ENCODE results near the gene KCNIP1. TPM values are rescaled to one million over a fixed set of nuclear protein-coding genes. Genes with fewer than 3 reads are reported as not detected.

Gene KCNIP1
- total and polyA plus RNA-seq, 4 donors = 0.13 to 1.8 (median 0.72) TPM

- no peaks in the 10 kb centered on the region for H3K36me3 ChIP-seq (ENCODE audit: control insufficient read depth in 4 of 4, insufficient read depth in 4 of 4, low read length in 4 of 4)
- H3K4me3 ChIP-seq = no peak overlapping the region
- no peak overlapping the region for H3K9ac ChIP-seq (ENCODE audit: insufficient read depth in 1 of 2, low read length in 2 of 2)
- H3K9me3 ChIP-seq (ENCODE audit: control insufficient read depth in 4 of 4, insufficient read depth in 3 of 4, low read length in 3 of 4) = peaks cover 0 to 13% (median 0%) of the 10 kb centered on the region in 4 donors
- no peak overlapping the region for H3K27ac ChIP-seq (ENCODE audit: low read depth in 1 of 2, low read length in 1 of 2)
- H3K4me1 ChIP-seq (ENCODE audit: control insufficient read depth in 5 of 5, insufficient read depth in 5 of 5, low read length in 5 of 5) = peaks cover 0 to 15% (median 0%) of the 10 kb centered on the region in 5 donors
- WGBS, 2 donors = 74 to 76% methylated on average over 13 of the region's 13 CpGs
- peaks cover 0 to 2% (median 0%) of the 10 kb centered on the region in 3 donors for H3K27me3 ChIP-seq (ENCODE audit: control insufficient read depth in 3 of 3, insufficient read depth in 3 of 3, low read length in 2 of 3)
- DNase-seq = peak; percentile 53 to 69 (median 65)
- no peak for TF ChIP-seq CTCF (IDR thresholded peaks at IDR 0.05; ENCODE audit: control extremely low read depth, extremely low read depth)
- ATAC-seq (ENCODE audit: insufficient read depth, low FRiP score) = no peak
These were observed 6.3 kb upstream of the KCNIP1 start for GRCh38 chr5:170497311-170498038.

- Histone ChIP-seq H3K9ac (ENCODE audit: insufficient read depth in 1 of 2, low read length in 2 of 2) (no peak overlapping the region), H3K27ac (ENCODE audit: low read depth in 1 of 2, low read length in 1 of 2) (no peak overlapping the region), H3K27me3 (ENCODE audit: control insufficient read depth in 3 of 3, insufficient read depth in 3 of 3, low read length in 2 of 3) (peaks cover 0 to 4% (median 3%) of the 10 kb centered on the region in 3 donors), H3K36me3 (ENCODE audit: control insufficient read depth in 4 of 4, insufficient read depth in 4 of 4, low read length in 4 of 4) (no peaks in the 10 kb centered on the region), H3K4me3 (no peak overlapping the region), H3K4me1 (ENCODE audit: control insufficient read depth in 5 of 5, insufficient read depth in 5 of 5, low read length in 5 of 5) (peaks cover 0 to 15% (median 0%) of the 10 kb centered on the region in 5 donors), H3K9me3 (ENCODE audit: control insufficient read depth in 4 of 4, insufficient read depth in 3 of 4, low read length in 3 of 4) (peaks cover 0 to 13% (median 0%) of the 10 kb centered on the region in 4 donors)
- no peak for DNase-seq
- WGBS, 2 donors = 81 to 93% methylated on average over 5 of the region's 5 CpGs
- no peak for ATAC-seq (ENCODE audit: insufficient read depth, low FRiP score)
- no peak for TF ChIP-seq CTCF (IDR thresholded peaks at IDR 0.05; ENCODE audit: control extremely low read depth, extremely low read depth)
These were observed 4.9 kb upstream of the KCNIP1 start for GRCh38 chr5:170498811-170499351.

GRCh38 chr5:170499621-170500020 is 4.2 kb upstream of the KCNIP1 start:
- Histone ChIP-seq H3K4me1 (ENCODE audit: control insufficient read depth in 5 of 5, insufficient read depth in 5 of 5, low read length in 5 of 5) (peaks cover 0 to 15% (median 0%) of the 10 kb centered on the region in 5 donors), H3K4me3 (no peak overlapping the region), H3K9ac (ENCODE audit: insufficient read depth in 1 of 2, low read length in 2 of 2) (no peak overlapping the region), H3K36me3 (ENCODE audit: control insufficient read depth in 4 of 4, insufficient read depth in 4 of 4, low read length in 4 of 4) (no peaks in the 10 kb centered on the region), H3K9me3 (ENCODE audit: control insufficient read depth in 4 of 4, insufficient read depth in 3 of 4, low read length in 3 of 4) (peaks cover 0 to 13% (median 0%) of the 10 kb centered on the region in 4 donors), H3K27ac (ENCODE audit: low read depth in 1 of 2, low read length in 1 of 2) (no peak overlapping the region), H3K27me3 (ENCODE audit: control insufficient read depth in 3 of 3, insufficient read depth in 3 of 3, low read length in 2 of 3) (peaks cover 0 to 7% (median 3%) of the 10 kb centered on the region in 3 donors)
- DNase-seq (no peak), ATAC-seq (ENCODE audit: insufficient read depth, low FRiP score) (no peak)
- WGBS, 2 donors = 95 to 96% methylated on average over 2 of the region's 2 CpGs
- TF ChIP-seq CTCF (IDR thresholded peaks at IDR 0.05; ENCODE audit: control extremely low read depth, extremely low read depth) = no peak

Data from lung (tissue), 12 donors.